GM12865 (cell line): ENCODE results near the gene PLIN4.

Experiments
- DNase-seq: peaks from one replicate; pipeline ENCODE4 v3.0.0; 2010; ENCODE audit warnings: low read depth
- H3K4me3 ChIP-seq: 2 replicates; pipeline ENCODE4 v1.5.1; 2011; ENCODE audit warnings: mild to moderate bottlenecking, low read depth, low read length, control low read depth
- CTCF ChIP-seq: IDR thresholded peaks from 2 replicates; pipeline ENCODE4 v1.5.1; 2011; ENCODE audit warnings: low read length, control low read depth, low read depth, inconsistent platforms; ENCODE audit not compliant: insufficient read depth; ENCODE audit errors: missing control alignments

Gene PLIN4

DNA sequence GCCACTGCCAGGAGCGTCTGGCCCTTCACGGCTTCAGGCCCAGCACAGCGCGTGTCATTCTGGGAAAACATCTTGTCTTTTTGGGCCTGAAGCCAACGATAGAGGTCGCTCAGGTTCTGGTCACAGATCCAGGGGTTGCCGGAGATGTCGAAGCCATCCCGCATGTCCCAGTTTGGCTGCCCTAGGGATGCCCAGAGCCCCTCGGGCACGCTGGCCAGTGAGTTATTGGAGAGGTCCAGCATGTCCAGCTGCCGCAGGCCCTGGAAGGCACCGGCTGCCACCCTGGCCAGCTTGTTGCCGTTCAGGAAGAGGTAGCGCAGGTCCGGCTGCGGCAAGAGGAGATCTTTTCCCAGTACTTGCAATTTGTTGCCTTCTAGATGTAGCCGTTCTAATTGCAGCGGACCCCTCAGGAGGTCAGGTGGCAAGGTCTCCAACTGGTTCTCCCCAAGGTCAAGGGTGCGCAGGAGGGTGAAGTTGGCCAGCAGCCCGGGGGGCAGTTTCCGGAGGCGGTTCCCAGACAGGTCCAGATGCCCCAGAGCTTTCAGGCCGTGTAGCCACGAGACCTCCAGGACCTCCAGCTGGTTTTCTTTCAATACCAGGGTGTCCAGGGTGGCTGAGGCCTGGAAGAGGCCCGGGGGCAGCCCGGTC, 19.8 kb upstream of the PLIN4 start:
- H3K4me3 ChIP-seq: no peak overlapping the region
- no peak for DNase-seq
- no peak for TF ChIP-seq CTCF

DNA sequence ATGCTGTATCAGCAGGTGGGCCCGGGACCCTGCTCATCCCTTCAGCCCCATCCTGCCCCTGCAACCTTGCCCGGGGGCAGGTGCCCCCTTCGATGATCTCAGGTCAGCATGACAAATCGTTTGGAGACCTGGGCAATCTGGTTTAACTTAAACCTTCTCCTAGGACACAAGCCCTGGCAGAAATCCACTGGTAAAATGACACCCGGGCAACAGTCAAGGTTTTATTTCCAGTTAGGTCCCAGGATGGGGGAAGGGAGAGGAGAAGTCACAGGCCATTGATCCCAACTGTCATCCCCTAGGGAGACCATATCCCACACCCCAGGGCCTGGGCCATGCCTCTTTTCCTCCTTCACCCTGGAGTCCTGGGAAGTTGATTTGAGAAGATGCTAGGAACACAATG, 18.5 kb upstream of the PLIN4 start:
- no peak overlapping the region for H3K4me3 ChIP-seq
- TF ChIP-seq CTCF: no peak
- DNase-seq: no peak

DNA sequence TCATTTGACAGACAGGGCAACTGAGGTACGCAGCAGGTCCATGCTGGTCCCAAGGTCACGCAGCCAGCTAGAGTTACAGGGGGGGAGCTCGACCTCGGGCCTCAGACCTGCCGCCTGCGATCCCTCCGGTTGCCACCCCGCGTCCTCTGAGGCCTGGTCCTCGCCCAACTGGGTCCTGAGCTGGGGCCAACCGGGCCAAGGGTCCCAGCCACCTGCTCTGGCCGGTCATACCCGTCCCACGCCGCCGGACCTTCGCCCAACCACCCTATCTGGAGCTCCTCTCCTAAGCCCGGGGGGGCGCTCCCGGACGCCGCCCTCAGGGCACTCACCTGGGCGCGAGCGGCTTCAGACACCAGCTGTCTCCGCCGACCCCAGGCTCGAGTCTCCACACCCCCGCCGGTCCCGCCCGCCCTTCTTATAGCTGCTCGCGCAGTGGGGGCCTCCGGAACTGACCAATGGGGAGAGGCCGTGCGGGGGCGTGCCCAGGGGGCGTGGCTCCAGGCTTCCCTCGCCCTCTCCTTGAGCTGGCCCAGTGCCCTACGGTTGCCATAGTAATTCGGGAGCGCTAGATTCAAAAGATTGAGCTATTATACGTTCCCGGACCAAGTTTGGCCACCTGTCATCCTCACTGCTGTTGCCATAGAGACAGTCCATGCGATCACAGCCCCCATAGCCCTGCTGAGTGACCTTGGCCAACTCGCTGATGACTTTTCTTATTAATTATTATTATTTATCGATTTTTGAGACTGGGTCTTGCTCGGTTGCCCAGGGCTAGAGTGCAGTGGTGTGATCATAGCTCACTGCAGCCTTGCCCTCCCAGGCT, 16.8 kb upstream of the PLIN4 start, which contains the start of gene PLIN5:
Gene PLIN5, minus strand, starts transcription at position 389 of the 823 bp plus-strand sequence. CDS start 1,150 bp downstream, outside the sequence.
- no peak within 1 kb of the TSS for H3K4me3 ChIP-seq
- TF ChIP-seq CTCF: no peak
- peak; percentile 63 for DNase-seq

- no peak for TF ChIP-seq CTCF
- DNase-seq: no peak
- no peak overlapping the region for H3K4me3 ChIP-seq
These were observed 15.6 kb upstream of the PLIN4 start for GRCh38 chr19:4533835-4534424.

DNA sequence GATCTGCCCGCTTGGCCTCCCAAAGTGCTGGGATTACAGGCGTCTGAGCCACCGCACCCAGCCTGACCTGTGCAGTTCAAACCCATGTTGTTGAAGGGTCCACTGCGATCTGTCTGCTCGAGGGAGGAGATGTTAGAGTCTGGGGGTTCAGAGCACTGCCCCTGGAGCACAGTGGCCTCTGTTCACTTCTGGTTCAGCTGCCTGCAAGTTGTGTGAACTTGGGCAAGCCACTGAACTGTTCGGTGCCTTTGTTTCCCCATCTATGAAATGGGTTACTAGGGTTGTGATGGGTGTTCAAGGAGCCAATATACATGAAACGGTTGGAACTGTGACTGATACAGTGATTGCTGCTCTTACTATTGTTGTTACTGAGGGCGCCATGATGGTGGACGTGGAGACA, 15.0 kb upstream of the PLIN4 start:
- H3K4me3 ChIP-seq: no peak overlapping the region
- no peak for DNase-seq

More for the DNA sequence above, 15.0 kb upstream of the PLIN4 start:
- TF ChIP-seq CTCF: no peak
